Suprapubic skin (tissue), 4 donors: ENCODE results near the gene ANGPTL7.

ENCODE experiments used
- EP300 ChIP-seq: sonication (generic); formaldehyde crosslinking; IDR thresholded peaks from one replicate; pipeline ENCODE4 v1.6.1; 2017; ENCODE audit warnings: antibody characterized with exemption
- POLR2AphosphoS5 ChIP-seq, 3 donors: sonication (generic); formaldehyde crosslinking; IDR thresholded peaks; one replicate each; pipeline ENCODE4 v1.6.1; 2017; ENCODE audit warnings: antibody characterized with exemption in 3 of 3
- TF ChIP-seq, protein P1 (sequence below), 2 donors: fragments of 200-600 bp in 1 of 2; fragments of 450-650 bp in 1 of 2; sonication (generic) in 1 of 2; IDR thresholded peaks; one replicate each; pipeline ENCODE4 v1.5.1; 2016 to 2019; ENCODE audit warnings: antibody characterized with exemption in 2 of 2, mild to moderate bottlenecking in 1 of 2, moderate library complexity in 1 of 2

GRCh38 chr1:11238311-11238710 is 49.2 kb downstream of the ANGPTL7 start:
- TF ChIP-seq EP300 = no peak
- TF ChIP-seq, protein P1, sequence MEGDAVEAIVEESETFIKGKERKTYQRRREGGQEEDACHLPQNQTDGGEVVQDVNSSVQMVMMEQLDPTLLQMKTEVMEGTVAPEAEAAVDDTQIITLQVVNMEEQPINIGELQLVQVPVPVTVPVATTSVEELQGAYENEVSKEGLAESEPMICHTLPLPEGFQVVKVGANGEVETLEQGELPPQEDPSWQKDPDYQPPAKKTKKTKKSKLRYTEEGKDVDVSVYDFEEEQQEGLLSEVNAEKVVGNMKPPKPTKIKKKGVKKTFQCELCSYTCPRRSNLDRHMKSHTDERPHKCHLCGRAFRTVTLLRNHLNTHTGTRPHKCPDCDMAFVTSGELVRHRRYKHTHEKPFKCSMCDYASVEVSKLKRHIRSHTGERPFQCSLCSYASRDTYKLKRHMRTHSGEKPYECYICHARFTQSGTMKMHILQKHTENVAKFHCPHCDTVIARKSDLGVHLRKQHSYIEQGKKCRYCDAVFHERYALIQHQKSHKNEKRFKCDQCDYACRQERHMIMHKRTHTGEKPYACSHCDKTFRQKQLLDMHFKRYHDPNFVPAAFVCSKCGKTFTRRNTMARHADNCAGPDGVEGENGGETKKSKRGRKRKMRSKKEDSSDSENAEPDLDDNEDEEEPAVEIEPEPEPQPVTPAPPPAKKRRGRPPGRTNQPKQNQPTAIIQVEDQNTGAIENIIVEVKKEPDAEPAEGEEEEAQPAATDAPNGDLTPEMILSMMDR (IDR thresholded peaks at IDR 0.05) = no peak
- no peak for TF ChIP-seq POLR2AphosphoS5 (IDR thresholded peaks at IDR 0.05)
